Effector memory CD4-positive, alpha-beta T cell (primary cell): ENCODE data around the gene SLC24A4.

Source experiments
- DNase-seq, 3 donors: peaks; one replicate each; pipeline ENCODE4 v3.0.0-alpha.2; 2020
- H3K27ac ChIP-seq: 2 replicates; pipeline ENCODE4 v1.7.0; 2013; ENCODE audit warnings: mild to moderate bottlenecking, low read length, moderate library complexity; ENCODE audit not compliant: insufficient read depth, poor library complexity, severe bottlenecking
- H3K27me3 ChIP-seq: replicated peaks from 2 replicates; pipeline ENCODE4 v1.7.0; 2013; ENCODE audit warnings: mild to moderate bottlenecking, low read length; ENCODE audit not compliant: insufficient read depth, control insufficient read depth, poor library complexity, severe bottlenecking
- H3K36me3 ChIP-seq: 2 replicates; pipeline ENCODE4 v1.7.0; 2013; ENCODE audit warnings: mild to moderate bottlenecking, low read length, moderate library complexity; ENCODE audit not compliant: control insufficient read depth, insufficient read depth
- H3K4me1 ChIP-seq: 2 replicates; pipeline ENCODE4 v1.7.0; 2013; ENCODE audit warnings: low read length, mild to moderate bottlenecking; ENCODE audit not compliant: control insufficient read depth, insufficient read depth, poor library complexity, severe bottlenecking
- H3K4me3 ChIP-seq: 2 replicates; pipeline ENCODE4 v1.7.0; 2013; ENCODE audit warnings: low read length, low read depth, mild to moderate bottlenecking; ENCODE audit not compliant: insufficient read depth, poor library complexity, severe bottlenecking
- H3K9me3 ChIP-seq: 2 replicates; pipeline ENCODE4 v1.7.0; 2013; ENCODE audit warnings: mild to moderate bottlenecking, low read length, moderate library complexity; ENCODE audit not compliant: control insufficient read depth

The SLC24A4 gene

DNA sequence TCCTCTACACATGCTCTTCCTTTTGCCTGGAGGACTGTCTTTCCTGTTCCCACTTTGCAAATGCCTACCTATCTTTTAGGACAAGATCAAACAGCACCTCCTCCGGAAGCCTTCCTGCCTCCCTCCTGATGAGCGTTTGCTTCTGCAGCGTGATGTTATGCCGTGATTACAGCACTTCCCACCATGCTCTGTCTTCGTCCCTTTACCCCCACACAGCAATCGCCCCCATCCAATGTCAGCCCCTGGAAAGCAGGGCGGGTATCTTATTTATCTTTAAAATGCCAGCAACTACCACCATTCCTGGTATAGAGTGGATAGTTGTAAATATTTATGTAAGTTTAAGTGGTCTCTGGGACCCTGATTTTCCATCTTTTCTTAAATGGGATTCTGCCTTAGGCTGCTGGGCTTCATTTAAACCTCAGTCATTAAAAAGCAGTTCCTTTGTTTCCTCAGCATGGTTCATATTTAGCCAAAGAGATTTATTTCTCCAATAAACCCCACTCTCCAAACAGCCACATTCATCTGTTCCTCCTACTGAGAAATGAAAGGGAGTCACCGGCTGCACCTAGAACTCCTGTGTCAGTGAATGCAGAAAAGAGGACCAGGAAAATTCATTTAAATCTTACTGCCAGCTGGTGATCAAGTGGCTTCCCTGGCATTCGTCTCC lies 33.8 kb upstream of the SLC24A4 start:
- H3K27me3 ChIP-seq, result no peaks in the 10 kb centered on the region
- no peak overlapping the region for H3K27ac ChIP-seq
- no peak for DNase-seq
- no peaks in the 10 kb centered on the region for H3K9me3 ChIP-seq
- H3K4me3 ChIP-seq, result no peak overlapping the region
- H3K4me1 ChIP-seq, result no peaks in the 10 kb centered on the region
- H3K36me3 ChIP-seq, result no peaks in the 10 kb centered on the region

DNA sequence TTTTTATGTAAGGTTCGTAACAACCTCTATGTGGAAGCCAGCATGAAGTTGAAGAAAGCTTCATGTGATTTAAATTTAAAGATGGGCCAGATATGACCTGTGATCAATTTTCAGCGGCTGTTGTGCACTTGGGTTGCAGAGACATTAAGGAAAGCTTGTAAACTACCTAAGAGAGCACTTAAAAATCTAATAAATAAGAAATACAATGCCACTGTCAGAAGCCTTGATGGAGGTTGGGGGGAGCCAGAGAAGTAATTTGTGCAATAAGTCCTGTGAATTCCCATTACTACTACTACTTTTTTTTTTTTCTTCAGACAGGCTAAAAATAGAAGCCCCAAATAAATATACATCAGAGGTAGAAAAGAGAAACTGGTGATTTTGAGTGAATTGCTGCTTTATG lies 30.3 kb upstream of the SLC24A4 start:
- Histone ChIP-seq H3K36me3 (no peaks in the 10 kb centered on the region), H3K9me3 (no peaks in the 10 kb centered on the region), H3K27me3 (no peaks in the 10 kb centered on the region), H3K4me3 (no peak overlapping the region), H3K27ac (no peak overlapping the region), H3K4me1 (no peaks in the 10 kb centered on the region)
- DNase-seq, result no peak

DNA sequence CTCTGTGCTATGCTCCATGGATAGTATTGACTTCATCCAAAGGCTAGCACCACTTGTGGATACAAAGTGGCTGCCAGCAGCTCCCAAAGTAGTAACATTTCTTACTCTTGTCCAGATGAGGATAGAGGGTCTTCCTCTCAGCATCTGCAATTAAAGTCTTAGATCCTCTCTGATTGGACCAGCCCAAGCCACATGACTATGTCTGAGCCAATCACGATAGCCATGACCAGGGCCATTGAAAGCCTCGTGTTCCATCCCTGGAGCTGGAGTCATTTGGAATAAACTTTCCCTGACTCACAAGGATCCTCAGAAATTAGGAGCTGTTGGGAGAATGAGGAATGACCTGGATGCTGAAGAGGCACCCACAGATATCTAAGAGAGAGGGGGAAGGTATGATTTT lies 28.5 kb upstream of the SLC24A4 start:
- Histone ChIP-seq H3K36me3 (no peaks in the 10 kb centered on the region), H3K9me3 (no peaks in the 10 kb centered on the region), H3K4me1 (no peaks in the 10 kb centered on the region), H3K4me3 (no peak overlapping the region), H3K27ac (no peak overlapping the region), H3K27me3 (no peaks in the 10 kb centered on the region)
- DNase-seq, result no peak

DNA sequence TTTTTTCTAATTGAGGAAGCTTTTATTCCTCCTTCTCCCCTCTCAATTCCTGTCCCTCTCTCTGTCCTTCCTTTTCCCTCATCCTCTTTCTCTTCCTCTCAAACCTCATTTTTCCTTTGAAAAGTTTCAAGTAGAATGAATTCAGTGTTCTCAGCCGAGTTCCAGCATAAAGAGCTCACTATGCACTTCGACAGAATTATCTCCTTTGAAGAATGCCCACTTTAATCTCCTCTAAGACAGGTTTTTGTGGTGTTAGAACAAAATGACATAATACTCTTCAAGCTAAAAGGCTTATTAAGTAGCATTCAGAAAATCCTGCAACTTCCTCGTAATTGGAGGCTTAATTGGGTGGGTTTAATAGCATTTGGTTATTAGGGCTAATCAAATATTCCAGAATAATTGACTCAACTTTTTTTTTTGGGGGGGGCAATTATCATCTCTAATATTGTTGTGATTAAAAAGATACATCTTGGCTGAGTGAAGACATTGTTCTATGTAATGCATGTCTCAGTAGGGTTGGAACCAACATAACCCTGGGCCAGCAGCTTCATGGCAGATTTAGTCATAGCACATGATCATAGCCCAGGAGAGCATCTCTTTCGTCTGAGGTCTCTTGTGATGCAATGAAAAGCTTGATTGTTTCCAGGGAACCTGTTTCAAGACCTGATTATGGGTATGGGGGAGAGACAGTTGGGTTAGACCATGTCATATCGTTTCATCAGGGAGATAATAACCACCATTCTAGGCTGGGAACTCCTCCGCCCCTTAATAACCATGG lies 25.0 kb upstream of the SLC24A4 start:
- Histone ChIP-seq H3K27ac (no peak overlapping the region), H3K36me3 (no peaks in the 10 kb centered on the region), H3K9me3 (no peaks in the 10 kb centered on the region), H3K4me1 (no peaks in the 10 kb centered on the region), H3K27me3 (no peaks in the 10 kb centered on the region), H3K4me3 (no peak overlapping the region)
- no peak for DNase-seq

DNA sequence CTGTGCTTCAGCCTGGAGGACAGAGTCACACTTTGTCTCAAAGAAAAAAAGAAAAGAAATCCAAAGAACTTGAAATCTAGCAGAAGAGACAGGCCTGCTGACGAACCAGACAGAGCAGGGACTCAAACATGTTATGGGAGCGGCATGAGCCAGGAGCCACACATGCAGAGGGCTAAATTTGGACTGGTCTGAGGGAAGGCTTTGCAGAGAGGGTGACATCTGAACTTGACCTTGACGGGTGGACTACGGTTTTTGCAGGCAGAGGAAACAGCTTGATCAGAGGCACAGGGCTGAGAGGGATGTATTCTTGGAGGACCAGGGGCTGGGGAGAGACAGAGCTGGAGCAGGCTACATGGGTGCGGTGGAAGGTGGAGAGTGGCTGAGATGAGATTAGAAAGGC lies 20.5 kb upstream of the SLC24A4 start:
- no peak overlapping the region for H3K27ac ChIP-seq
- H3K9me3 ChIP-seq, result no peaks in the 10 kb centered on the region
- H3K4me1 ChIP-seq, result no peaks in the 10 kb centered on the region
- H3K4me3 ChIP-seq, result no peak overlapping the region
- no peak for DNase-seq
- H3K27me3 ChIP-seq, result no peaks in the 10 kb centered on the region
- H3K36me3 ChIP-seq, result no peaks in the 10 kb centered on the region

DNA sequence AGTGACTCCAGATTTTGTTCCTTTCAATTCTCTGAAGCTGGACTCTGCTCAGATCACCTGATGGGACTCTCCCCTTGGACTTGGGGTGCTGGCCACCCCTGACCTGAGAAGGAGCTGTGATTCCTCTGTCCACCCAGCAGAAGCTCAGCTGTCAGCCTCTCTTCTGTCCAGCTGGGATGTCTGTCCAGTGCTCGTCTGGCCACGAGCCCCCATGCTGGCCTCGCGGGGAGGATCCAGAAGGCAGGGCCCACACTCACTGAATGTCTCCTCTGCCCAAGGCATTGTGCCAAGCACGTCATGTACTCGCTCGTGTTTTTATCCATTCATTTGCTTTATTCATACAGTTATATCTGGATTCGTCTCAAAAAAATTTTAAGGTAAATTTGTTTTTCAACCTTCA lies 14.2 kb upstream of the SLC24A4 start:
- Histone ChIP-seq H3K36me3 (no peaks in the 10 kb centered on the region), H3K9me3 (no peaks in the 10 kb centered on the region), H3K4me1 (no peaks in the 10 kb centered on the region), H3K27me3 (peaks cover 3% of the 10 kb centered on the region), H3K27ac (no peak overlapping the region), H3K4me3 (no peak overlapping the region)
- DNase-seq, result no peak

DNA sequence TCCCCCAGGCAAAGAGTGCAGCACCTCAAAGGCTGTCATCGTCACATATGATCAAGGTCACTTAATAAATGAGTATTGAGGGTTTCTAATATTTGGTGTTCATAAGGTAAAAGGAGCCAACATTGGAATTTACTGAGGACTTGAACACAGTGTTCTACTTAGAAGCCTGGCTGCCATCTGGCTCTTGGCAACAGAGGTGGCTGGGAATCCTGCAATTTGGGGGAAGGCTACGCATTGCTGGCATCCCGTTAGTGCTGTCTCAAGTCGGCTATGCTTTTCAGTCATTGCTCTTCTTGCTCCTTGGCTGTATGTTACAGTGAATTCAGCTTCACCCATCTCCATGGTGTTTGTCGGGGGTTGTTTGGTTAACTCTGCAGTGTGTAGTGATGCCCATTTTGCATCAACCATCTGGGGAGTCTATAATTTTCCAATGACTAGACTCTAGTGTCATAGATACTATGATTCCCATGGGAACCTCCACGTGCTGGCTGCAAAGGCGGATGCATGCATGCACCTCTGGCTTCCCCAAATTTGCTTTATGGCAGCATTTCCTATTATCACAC lies 12.9 kb upstream of the SLC24A4 start:
- Histone ChIP-seq H3K4me3 (no peak overlapping the region), H3K9me3 (no peaks in the 10 kb centered on the region), H3K27me3 (peaks cover 3% of the 10 kb centered on the region), H3K4me1 (no peaks in the 10 kb centered on the region), H3K27ac (no peak overlapping the region), H3K36me3 (no peaks in the 10 kb centered on the region)
- no peak for DNase-seq

DNA sequence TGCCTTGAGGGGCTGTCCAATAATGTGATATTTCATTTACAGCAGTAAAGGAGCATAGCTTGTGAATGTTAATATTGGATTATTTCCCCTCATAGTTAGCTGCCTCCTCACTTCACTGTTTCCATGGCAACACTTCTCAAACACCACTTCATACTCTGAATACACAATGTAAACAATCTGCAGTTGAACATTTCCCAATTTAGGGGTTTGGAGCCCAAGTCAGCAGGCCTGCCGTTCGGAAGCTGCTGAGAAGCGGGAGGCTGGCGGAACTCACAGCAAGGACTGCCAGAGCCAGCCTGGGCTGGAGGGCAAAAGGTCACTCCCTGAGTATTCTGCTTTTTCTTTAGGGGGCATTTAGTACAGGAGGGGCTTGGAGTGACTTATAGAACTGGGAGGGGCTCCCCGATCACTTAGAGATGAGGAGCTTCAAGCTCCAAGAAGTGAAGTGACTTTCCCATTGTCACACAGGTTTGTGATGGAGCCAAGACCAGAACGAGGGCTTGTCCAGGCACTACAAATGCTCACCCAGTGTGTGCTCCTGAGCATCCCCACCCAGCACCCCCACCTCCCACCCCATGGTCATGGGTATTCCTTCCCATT lies 12.1 kb upstream of the SLC24A4 start:
- no peaks in the 10 kb centered on the region for H3K36me3 ChIP-seq
- H3K27ac ChIP-seq, result no peak overlapping the region
- H3K4me3 ChIP-seq, result no peak overlapping the region
- DNase-seq, result no peak
- peaks cover 3% of the 10 kb centered on the region for H3K27me3 ChIP-seq
- H3K9me3 ChIP-seq, result no peaks in the 10 kb centered on the region
- no peaks in the 10 kb centered on the region for H3K4me1 ChIP-seq

DNA sequence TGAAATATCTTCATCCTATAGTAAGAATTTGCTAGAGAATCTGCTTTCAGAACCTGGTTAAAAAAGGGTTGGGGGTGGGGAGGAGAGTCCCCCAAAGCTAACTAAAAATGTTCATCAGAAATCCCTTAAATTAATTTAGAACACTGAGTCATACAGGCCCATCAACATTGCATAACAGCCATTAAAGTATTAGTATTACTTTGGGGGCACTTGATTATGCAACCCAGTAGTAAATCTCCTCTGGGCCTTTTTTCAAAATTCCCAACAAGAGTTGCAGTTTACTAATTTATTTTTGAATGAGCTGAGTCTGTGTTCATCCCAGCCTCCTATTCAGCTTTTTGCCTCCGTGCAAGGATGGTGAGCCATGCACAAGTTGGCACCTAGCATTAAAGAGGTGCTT lies 8.8 kb upstream of the SLC24A4 start:
- H3K9me3 ChIP-seq, result no peaks in the 10 kb centered on the region
- no peak for DNase-seq
- H3K4me1 ChIP-seq, result no peaks in the 10 kb centered on the region
- no peak overlapping the region for H3K4me3 ChIP-seq
- no peaks in the 10 kb centered on the region for H3K36me3 ChIP-seq
- H3K27ac ChIP-seq, result no peak overlapping the region
- peaks cover 3% of the 10 kb centered on the region for H3K27me3 ChIP-seq
